A549 (cell line): Measurements from ENCODE around the gene MBP. TPM values are rescaled to one million over a fixed set of nuclear protein-coding genes. Genes with fewer than 3 reads are reported as not detected.

Experiments used
- ATAC-seq, 2 experiments: fragments of 200-7000 bp in 1 of 2; fragments of >200 bp in 1 of 2; cut with Nextera tagmentation in 1 of 2; cut with Tn5 transposase in 1 of 2; 3 replicates each; pipeline versions ENCODE4 v1.8.0 to v1.9.1; 2018 to 2020; ENCODE audit warnings: mild to moderate bottlenecking in 1 of 2, moderate library complexity in 1 of 2
- CTCF ChIA-PET: fragments of 300-600 bp; sonication (Branson Sonifier 250); formaldehyde crosslinking; extraction: SDS; loops from one replicate; lab custom pipeline; 2021; ENCODE audit warnings: antibody characterized with exemption, inconsistent platforms; lab: Yijun Ruan, JAX
- POLR2A ChIA-PET: fragments of 350-600 bp; formaldehyde crosslinking; extraction: SDS; loops from one replicate; lab custom pipeline; 2021; ENCODE audit warnings: antibody characterized with exemption, inconsistent platforms; lab: Yijun Ruan, JAX
- DNase-seq, 2 experiments: peaks; one replicate each; pipeline versions ENCODE4 v3.0.0 to v3.0.0-alpha.2; 2011 to 2016; ENCODE audit warnings: low read depth in 1 of 2, low spot score in 1 of 2
- FAIRE-seq: peaks from 2 replicates; lab custom pipeline; 2011; peaks lifted over from hg19 to GRCh38; lab: Jason Lieb, UNC
- H3K27ac ChIP-seq, 2 experiments: fragments of >200 bp; sonication (Bioruptor Twin); formaldehyde crosslinking; 3 replicates each; pipeline ENCODE4 v1.5.1; 2016 to 2017
- H3K4me1 ChIP-seq: fragments of >200 bp; sonication (Bioruptor Twin); formaldehyde crosslinking; 3 replicates; pipeline ENCODE4 v1.6.1; 2016
- H3K4me2 ChIP-seq: fragments of >200 bp; sonication (Bioruptor Twin); formaldehyde crosslinking; 3 replicates; pipeline ENCODE4 v1.6.1; 2016
- H3K4me3 ChIP-seq: fragments of >200 bp; sonication (Bioruptor Twin); formaldehyde crosslinking; 3 replicates; pipeline ENCODE4 v1.5.1; 2016
- H3K9me3 ChIP-seq: fragments of >200 bp; sonication (Bioruptor Twin); formaldehyde crosslinking; 3 replicates; pipeline ENCODE4 v1.6.1; 2016
- CBX8 ChIP-seq: fragments of 200-600 bp; sonication (generic); IDR thresholded peaks from 2 replicates; pipeline ENCODE4 v1.6.1; 2016
- CHD2 ChIP-seq: fragments of 150-350 bp; IDR thresholded peaks from 2 replicates; pipeline ENCODE4 v1.6.1; 2014; ENCODE audit warnings: low read length; ENCODE audit not compliant: partially characterized antibody
- CHD4 ChIP-seq: fragments of 200-600 bp; sonication (generic); IDR thresholded peaks from 2 replicates; pipeline ENCODE4 v1.6.1; 2016; ENCODE audit warnings: antibody characterized with exemption, mild to moderate bottlenecking, borderline replicate concordance
- EHF ChIP-seq: fragments of 250-450 bp; sonication (Bioruptor Pico); IDR thresholded peaks from 2 replicates; pipeline ENCODE4 v1.5.0; 2020; ENCODE audit warnings: mild to moderate bottlenecking
- EHMT2 ChIP-seq: fragments of 200-600 bp; sonication (generic); IDR thresholded peaks from 2 replicates; pipeline ENCODE4 v1.6.1; 2016; ENCODE audit warnings: antibody characterized with exemption, low read depth, mild to moderate bottlenecking, moderate library complexity
- GATA3 ChIP-seq: IDR thresholded peaks from 2 replicates; pipeline ENCODE4 v1.6.1; 2012; ENCODE audit warnings: borderline replicate concordance
- HDAC2 ChIP-seq: fragments of 200-600 bp; sonication (generic); IDR thresholded peaks from 2 replicates; pipeline ENCODE4 v1.6.1; 2016
- HOXA7 ChIP-seq: fragments of 250-450 bp; sonication (Bioruptor Pico); IDR thresholded peaks from 2 replicates; pipeline ENCODE4 v1.5.0; 2020; ENCODE audit warnings: mild to moderate bottlenecking, moderate library complexity
- HOXB5 ChIP-seq: fragments of 250-450 bp; sonication (Bioruptor Pico); IDR thresholded peaks from 2 replicates; pipeline ENCODE4 v1.5.0; 2020; ENCODE audit warnings: mild to moderate bottlenecking, moderate library complexity
- MAFK ChIP-seq: fragments of 450-650 bp; IDR thresholded peaks from 2 replicates; pipeline ENCODE4 v1.6.1; 2014; ENCODE audit not compliant: partially characterized antibody
- MAZ ChIP-seq: fragments of 150-350 bp; IDR thresholded peaks from 2 replicates; pipeline ENCODE4 v1.6.1; 2014; ENCODE audit warnings: antibody characterized with exemption, low read depth, low read length, borderline replicate concordance
- NFE2L2 ChIP-seq: fragments of 150-350 bp; conservative IDR thresholded peaks from 2 replicates; pipeline ENCODE4 v1.6.1; 2014; ENCODE audit warnings: low read length
- NPAS2 ChIP-seq: fragments of 250-450 bp; sonication (Bioruptor Pico); IDR thresholded peaks from 2 replicates; pipeline ENCODE4 v1.8.0; 2022; ENCODE audit warnings: mild to moderate bottlenecking, moderate library complexity, borderline replicate concordance
- NR3C1 ChIP-seq: fragments of >200 bp; sonication (Bioruptor Twin); formaldehyde crosslinking; IDR thresholded peaks from 3 replicates; pipeline ENCODE4 v1.6.1; 2017
- RAD21 ChIP-seq, 2 experiments: fragments of >200 bp in 1 of 2; sonication (Bioruptor Twin) in 1 of 2; formaldehyde crosslinking in 1 of 2; IDR thresholded peaks in 1 of 2; conservative IDR thresholded peaks in 1 of 2; 2 replicates in 1 of 2; 3 replicates in 1 of 2; pipeline ENCODE4 v1.6.1; 2012 to 2018; ENCODE audit warnings: inconsistent platforms in 1 of 2
- RNF2 ChIP-seq: fragments of 200-600 bp; sonication (generic); IDR thresholded peaks from 2 replicates; pipeline ENCODE4 v1.6.1; 2016; ENCODE audit warnings: low read depth, mild to moderate bottlenecking, antibody characterized with exemption, moderate library complexity, borderline replicate concordance
- SMC3 ChIP-seq: fragments of >200 bp; sonication (Bioruptor Twin); formaldehyde crosslinking; IDR thresholded peaks from 3 replicates; pipeline ENCODE4 v1.6.1; 2018; ENCODE audit warnings: inconsistent platforms
- SREBF2 ChIP-seq: fragments of 450-650 bp; IDR thresholded peaks from 2 replicates; pipeline ENCODE4 v1.6.1; 2014; ENCODE audit warnings: mild to moderate bottlenecking, moderate library complexity
- ZC3H11A ChIP-seq: fragments of 450-650 bp; IDR thresholded peaks from 2 replicates; pipeline ENCODE4 v1.6.1; 2014; ENCODE audit warnings: antibody characterized with exemption, mild to moderate bottlenecking
- ZFP36 ChIP-seq: fragments of 450-650 bp; IDR thresholded peaks from 2 replicates; pipeline ENCODE4 v1.6.1; 2014; ENCODE audit warnings: borderline replicate concordance; ENCODE audit not compliant: partially characterized antibody
- ZSCAN20 ChIP-seq: fragments of 250-450 bp; sonication (Bioruptor Pico); IDR thresholded peaks from 2 replicates; pipeline ENCODE4 v1.8.0; 2022; ENCODE audit warnings: mild to moderate bottlenecking, moderate library complexity
- WGBS: methylation state at CpG from one replicate; pipeline ENCODE4 v1.1.6; 2017; ENCODE audit errors: missing lambda C conversion rate; 5-methylcytosine and 5-hydroxymethylcytosine counted together
- polyA plus RNA-seq, 4 experiments: library from polyadenylated mRNA; depleted of rRNA in 3 of 4; stranded (reverse); fragments of >200 nt; fragmentation: RNase III in 1 of 4; extraction: RNeasy Plus Mini Kit Qiagen cat#74134 plus additional on column Dnase treatment in 1 of 4; gene quantifications; 2 replicates in 3 of 4; 3 replicates in 1 of 4; pipeline ENCODE4 v1.2.3, GENCODE V29; 2011 to 2017
- TF ChIP-seq, protein P1 (sequence below): fragments of 250-450 bp; sonication (Bioruptor Pico); IDR thresholded peaks from 2 replicates; pipeline ENCODE4 v1.5.0; 2021; ENCODE audit warnings: mild to moderate bottlenecking, moderate library complexity, borderline replicate concordance
- TF ChIP-seq, protein P2 (sequence below): fragments of >200 bp; sonication (Bioruptor Twin); formaldehyde crosslinking; IDR thresholded peaks from 3 replicates; pipeline ENCODE4 v1.5.1; 2016
- TF ChIP-seq, protein P3 (sequence below): fragments of >200 bp; sonication (Bioruptor Twin); formaldehyde crosslinking; IDR thresholded peaks from 2 replicates; pipeline ENCODE4 v1.6.1; 2016

The MBP gene
- polyA plus RNA-seq, 2 of the 4 experiments (the other 2 are of a cell fraction), result 8.6 to 33.1 TPM

DNA sequence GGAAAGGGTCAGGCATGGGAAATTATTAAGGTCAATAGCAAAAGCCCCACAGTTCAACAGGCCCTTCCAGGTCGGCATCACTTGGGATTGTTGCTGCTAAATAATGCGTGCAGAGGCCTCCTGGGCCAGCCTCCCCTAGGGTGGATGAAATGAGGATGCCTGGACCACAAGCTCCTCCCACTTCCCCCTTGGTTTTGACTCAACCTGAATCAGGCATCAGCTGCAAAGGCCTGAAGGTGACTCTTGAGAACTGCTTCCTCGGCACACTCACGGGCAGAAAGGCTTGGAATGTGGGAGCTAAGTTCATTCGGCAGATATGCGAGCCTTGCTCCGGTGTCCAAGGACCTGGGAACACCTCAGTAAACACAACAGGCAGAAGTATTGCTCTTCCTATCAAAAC lies 69.3 kb downstream of the MBP start (continued):
- TF ChIP-seq, protein P1, sequence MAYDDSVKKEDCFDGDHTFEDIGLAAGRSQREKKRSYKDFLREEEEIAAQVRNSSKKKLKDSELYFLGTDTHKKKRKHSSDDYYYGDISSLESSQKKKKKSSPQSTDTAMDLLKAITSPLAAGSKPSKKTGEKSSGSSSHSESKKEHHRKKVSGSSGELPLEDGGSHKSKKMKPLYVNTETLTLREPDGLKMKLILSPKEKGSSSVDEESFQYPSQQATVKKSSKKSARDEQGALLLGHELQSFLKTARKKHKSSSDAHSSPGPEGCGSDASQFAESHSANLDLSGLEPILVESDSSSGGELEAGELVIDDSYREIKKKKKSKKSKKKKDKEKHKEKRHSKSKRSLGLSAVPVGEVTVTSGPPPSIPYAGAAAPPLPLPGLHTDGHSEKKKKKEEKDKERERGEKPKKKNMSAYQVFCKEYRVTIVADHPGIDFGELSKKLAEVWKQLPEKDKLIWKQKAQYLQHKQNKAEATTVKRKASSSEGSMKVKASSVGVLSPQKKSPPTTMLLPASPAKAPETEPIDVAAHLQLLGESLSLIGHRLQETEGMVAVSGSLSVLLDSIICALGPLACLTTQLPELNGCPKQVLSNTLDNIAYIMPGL (CRISPR knock-in tag), result no peak

DNA sequence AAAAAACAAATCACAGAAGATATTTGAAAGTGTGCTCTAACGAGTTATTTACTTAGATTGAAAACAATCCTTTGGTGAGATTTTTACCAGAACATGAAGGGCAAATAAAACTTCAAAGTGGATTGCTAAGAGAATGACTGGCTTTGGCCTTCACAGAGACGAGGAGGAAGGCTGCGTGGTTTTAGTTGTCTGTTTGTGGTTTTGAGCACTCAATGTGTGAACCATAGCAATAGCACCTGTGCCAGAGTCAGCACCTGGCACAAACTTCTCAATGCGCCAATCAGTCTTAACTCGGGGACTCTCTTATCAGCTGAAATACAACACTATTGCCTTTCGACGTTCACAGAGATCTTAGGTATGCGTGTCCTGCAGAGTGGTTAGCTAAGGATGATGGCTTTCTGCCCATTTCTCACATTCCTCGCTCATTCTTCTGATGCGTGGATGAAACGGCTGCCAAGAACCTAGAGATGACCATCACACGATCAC lies 70.0 kb downstream of the MBP start:
- no peak for TF ChIP-seq SMC3
- no peak for TF ChIP-seq ZFP36
- TF ChIP-seq SREBF2, result no peak
- TF ChIP-seq MAZ, result no peak
- no peak for TF ChIP-seq CHD4
- no peak for TF ChIP-seq ZC3H11A
- TF ChIP-seq HOXB5 (CRISPR knock-in tag), result no peak
- no peak for TF ChIP-seq NPAS2 (CRISPR knock-in tag)
- no peak for TF ChIP-seq ZSCAN20
- TF ChIP-seq EHMT2, result no peak
- Histone ChIP-seq H3K4me1 (peaks cover 44% of the 10 kb centered on the region), H3K4me2 (no peak overlapping the region), H3K27ac (peak overlapping the region in 1 of 2 experiments; percentile 70; a peak in 4 of 6 replicates), H3K4me3 (no peak overlapping the region), H3K9me3 (peaks cover 7% of the 10 kb centered on the region; the same call in 2 of the 3 replicates)
- WGBS, result 87% methylated on average over 12 of the region's 12 CpGs
- ATAC-seq (no peak), FAIRE-seq (no peak), DNase-seq (no peak)
- CTCF ChIA-PET, result interaction anchor here (1.5 kb wide), 1 partner anchor 8 kb away, joined by 4 read pairs; no protein-coding TSS in a partner anchor
- POLR2A ChIA-PET, result no interaction called here

DNA sequence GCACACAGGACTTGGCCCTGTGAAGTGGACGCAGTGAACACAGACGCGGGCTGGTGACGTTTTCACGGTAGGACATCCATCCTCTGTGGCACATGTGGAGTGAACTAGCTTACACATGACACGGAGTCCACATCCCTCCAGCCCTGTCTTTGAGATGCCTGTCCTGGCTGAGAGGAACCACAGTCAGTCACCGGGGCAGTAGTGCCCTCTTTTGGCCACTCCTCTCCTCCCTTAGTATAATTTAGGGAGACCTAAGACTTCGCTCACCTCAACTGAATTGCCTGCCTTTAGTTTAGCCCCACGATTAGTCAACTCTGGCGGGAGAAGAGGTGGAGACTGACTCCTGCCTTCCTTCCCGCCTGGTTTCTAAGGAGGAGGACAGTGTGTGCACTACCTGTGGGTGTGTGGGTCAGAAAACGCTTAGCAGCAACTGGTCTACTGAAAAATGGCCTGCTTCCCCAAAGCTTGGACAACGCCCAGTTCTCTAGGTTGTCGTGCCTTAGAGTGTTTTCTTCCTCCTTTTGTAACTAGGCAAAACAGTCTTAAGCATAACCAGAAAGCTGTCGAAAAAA lies 70.6 kb downstream of the MBP start:
- Histone ChIP-seq H3K4me2 (no peak overlapping the region), H3K9me3 (peaks cover 7% of the 10 kb centered on the region; the same call in 2 of the 3 replicates), H3K4me3 (no peak overlapping the region), H3K27ac (peak overlapping the region in 1 of 2 experiments; percentile 70; a peak in 3 of 6 replicates), H3K4me1 (peaks cover 42% of the 10 kb centered on the region)
- TF ChIP-seq CBX8, result no peak
- TF ChIP-seq RAD21 (conservative IDR thresholded peaks at IDR 0.05 in 1 of 2, IDR thresholded peaks at IDR 0.05 in 1 of 2), result 0 out of 5 replicates have a peak, but pooled peaks of 1 of the 2 experiments have one; percentile 4
- CTCF ChIA-PET, result interaction anchor here (1.0 to 1.5 kb wide), 3 partner anchors 9 to 76 kb away, joined by 4 read pairs; no protein-coding TSS in a partner anchor
- no peak; a peak in 1 of 6 replicates for ATAC-seq
- no peak for FAIRE-seq
- DNase-seq, result no peak
- 79% methylated on average over 14 of the region's 15 CpGs for WGBS
- POLR2A ChIA-PET, result no interaction called here

DNA sequence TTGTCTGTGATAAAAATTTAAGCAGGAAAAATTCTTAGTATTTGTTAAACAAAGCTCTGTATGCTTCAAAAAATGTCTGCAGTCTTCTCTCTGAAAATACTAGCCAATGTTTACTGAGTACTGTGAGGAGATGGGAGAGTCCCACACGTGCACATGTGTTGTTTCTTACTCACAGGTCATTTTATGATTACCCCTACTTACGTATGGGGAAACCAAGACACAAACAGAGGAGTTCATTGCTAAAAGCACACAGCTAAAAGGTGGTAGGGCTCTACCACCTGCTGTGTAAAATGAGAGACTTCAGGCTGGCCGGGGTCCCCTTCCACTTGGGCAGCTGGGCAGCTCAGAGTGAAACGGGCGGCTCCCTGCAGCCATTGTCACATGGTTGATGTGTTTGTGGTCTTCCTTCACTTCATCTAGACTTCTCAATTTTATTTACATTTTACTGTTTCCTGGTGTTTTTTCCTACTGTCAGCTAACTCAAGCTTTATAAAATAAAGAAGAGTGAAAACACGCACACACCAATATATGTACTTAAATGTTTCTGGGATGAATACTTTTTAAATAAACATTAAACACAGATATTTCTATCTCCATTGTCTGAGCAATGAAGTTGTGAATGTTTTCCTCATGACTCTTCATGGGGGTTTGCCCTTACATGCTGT lies 71.2 kb downstream of the MBP start:
- CTCF ChIA-PET, result interaction anchor here (0.8 to 1.5 kb wide), 4 partner anchors 9 to 77 kb away, joined by 3 to 4 read pairs (median 4); no protein-coding TSS in a partner anchor
- Histone ChIP-seq H3K27ac (peak overlapping the region; percentile 24 to 70; a peak in 3 of 6 replicates), H3K4me2 (no peak overlapping the region), H3K4me3 (no peak overlapping the region), H3K9me3 (peaks cover 7% of the 10 kb centered on the region; the same call in 2 of the 3 replicates), H3K4me1 (peaks cover 42% of the 10 kb centered on the region)
- FAIRE-seq (no peak), ATAC-seq (no peak), DNase-seq (no peak)
- POLR2A ChIA-PET, result no interaction called here
- TF ChIP-seq HOXA7 (no peak), GATA3 (no peak), HDAC2 (no peak), MAFK (no peak), ZFP36 (no peak), HOXB5 (CRISPR knock-in tag) (no peak), CHD2 (no peak), NFE2L2 (no peak), EHF (CRISPR knock-in tag) (no peak), NR3C1 (no peak), RNF2 (no peak), CHD4 (no peak)
- TF ChIP-seq, protein P2, sequence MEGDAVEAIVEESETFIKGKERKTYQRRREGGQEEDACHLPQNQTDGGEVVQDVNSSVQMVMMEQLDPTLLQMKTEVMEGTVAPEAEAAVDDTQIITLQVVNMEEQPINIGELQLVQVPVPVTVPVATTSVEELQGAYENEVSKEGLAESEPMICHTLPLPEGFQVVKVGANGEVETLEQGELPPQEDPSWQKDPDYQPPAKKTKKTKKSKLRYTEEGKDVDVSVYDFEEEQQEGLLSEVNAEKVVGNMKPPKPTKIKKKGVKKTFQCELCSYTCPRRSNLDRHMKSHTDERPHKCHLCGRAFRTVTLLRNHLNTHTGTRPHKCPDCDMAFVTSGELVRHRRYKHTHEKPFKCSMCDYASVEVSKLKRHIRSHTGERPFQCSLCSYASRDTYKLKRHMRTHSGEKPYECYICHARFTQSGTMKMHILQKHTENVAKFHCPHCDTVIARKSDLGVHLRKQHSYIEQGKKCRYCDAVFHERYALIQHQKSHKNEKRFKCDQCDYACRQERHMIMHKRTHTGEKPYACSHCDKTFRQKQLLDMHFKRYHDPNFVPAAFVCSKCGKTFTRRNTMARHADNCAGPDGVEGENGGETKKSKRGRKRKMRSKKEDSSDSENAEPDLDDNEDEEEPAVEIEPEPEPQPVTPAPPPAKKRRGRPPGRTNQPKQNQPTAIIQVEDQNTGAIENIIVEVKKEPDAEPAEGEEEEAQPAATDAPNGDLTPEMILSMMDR, result no peak
- TF ChIP-seq, protein P3, sequence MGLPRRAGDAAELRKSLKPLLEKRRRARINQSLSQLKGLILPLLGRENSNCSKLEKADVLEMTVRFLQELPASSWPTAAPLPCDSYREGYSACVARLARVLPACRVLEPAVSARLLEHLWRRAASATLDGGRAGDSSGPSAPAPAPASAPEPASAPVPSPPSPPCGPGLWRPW, result no peak
- WGBS, result 72% methylated on average over 6 of the region's 6 CpGs
